ENCODE data around the gene MKI67. TPM values are rescaled to one million over a fixed set of nuclear protein-coding genes. Genes with fewer than 3 reads are reported as not detected.

Gene MKI67
- polyA plus RNA-seq, 1 donor: 26.5 TPM

DNA sequence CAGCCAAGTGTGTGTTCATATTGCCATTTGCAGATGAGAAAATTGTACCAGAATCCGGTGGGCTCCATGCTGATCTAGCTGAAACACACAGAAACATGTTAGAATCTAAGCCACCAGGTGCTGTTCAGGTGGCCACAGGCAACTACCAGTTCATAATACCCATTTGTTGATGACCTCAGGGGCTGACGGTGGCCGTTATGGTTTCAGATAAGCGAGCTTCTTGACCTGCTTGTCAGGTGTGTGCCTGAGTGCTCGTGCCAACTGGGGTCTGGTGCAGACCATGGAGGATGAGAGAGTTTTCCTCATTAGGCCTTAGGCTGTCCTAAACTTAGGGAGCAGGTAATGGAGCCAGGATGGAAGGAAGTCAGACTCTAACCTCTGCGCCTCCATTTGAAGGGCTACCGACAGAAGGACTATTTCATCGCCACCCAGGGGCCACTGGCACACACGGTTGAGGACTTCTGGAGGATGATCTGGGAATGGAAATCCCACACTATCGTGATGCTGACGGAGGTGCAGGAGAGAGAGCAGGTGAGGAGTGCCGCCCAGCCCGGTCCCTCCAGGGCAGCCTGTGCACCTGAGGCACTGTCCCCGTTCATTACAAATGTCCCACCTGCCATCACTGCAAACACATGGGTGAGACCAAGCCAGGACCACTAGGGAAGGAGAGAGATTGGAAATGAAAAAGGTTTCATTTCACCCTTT lies 53.1 kb downstream of the MKI67 start:
- no peaks in the 10 kb centered on the region for H3K9me3 ChIP-seq (ENCODE audit: control insufficient read depth, low read depth, low read length)

DNA sequence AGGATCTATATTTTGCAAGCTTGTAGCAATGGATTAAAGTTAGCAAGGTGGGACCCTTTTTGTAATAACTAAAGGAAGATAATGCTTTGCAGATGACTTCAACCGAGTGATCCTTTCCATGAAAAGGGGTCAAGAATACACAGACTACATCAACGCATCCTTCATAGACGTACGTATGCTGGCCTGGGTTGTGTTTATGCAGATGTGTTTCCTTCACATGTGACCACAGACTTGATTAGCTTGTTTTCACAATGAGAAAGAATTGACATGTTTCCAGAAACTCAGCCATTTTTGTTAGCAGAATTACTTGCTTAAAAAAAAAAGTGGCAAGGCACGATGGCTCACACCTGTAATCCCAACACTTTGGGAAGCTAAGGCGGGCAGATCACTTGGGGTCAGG lies 54.2 kb downstream of the MKI67 start:
- Histone ChIP-seq H3K36me3 (ENCODE audit: control insufficient read depth, insufficient read depth, low read length) (peaks cover 72% of the 10 kb centered on the region), H3K4me1 (ENCODE audit: control insufficient read depth, insufficient read depth, low read length) (no peaks in the 10 kb centered on the region), H3K4me3 (ENCODE audit: low read length) (no peak overlapping the region), H3K27ac (ENCODE audit: low read length) (no peak overlapping the region), H3K27me3 (ENCODE audit: control insufficient read depth, insufficient read depth, low read length) (no peaks in the 10 kb centered on the region), H3K9me3 (ENCODE audit: control insufficient read depth, low read depth, low read length) (no peaks in the 10 kb centered on the region)
- WGBS (ENCODE audit: insufficient coverage, low lambda C conversion rate): no CpG with 5 or more reads among the region's 6 CpGs
- no peak for DNase-seq

More for the DNA sequence above, 53.1 kb downstream of the MKI67 start:
- Histone ChIP-seq H3K27me3 (ENCODE audit: control insufficient read depth, insufficient read depth, low read length) (no peaks in the 10 kb centered on the region), H3K4me3 (ENCODE audit: low read length) (no peak overlapping the region), H3K4me1 (ENCODE audit: control insufficient read depth, insufficient read depth, low read length) (no peaks in the 10 kb centered on the region), H3K36me3 (ENCODE audit: control insufficient read depth, insufficient read depth, low read length) (peaks cover 69% of the 10 kb centered on the region), H3K27ac (ENCODE audit: low read length) (no peak overlapping the region)
- no CpG with 5 or more reads among the region's 14 CpGs for WGBS (ENCODE audit: insufficient coverage, low lambda C conversion rate)
- DNase-seq: no peak

DNA sequence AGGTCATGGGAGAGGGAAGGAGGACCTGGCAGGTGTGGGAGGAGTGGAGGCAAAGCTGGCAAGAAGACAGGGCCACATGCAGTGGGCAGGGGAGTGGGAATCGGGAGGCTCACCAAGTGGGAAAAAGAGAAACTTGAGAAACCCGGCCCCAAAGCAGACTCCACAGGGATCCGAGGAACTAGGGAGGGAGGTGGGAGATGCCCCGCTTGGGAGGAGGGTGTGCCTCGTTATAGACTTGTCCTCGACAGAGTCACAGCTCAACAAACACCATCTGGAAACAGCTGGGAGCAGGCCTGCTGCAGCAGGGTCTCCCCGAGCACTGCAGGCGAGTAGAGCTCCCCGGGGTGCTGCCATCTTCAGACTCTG lies 54.8 kb downstream of the MKI67 start:
- Histone ChIP-seq H3K4me1 (ENCODE audit: control insufficient read depth, insufficient read depth, low read length) (no peaks in the 10 kb centered on the region), H3K36me3 (ENCODE audit: control insufficient read depth, insufficient read depth, low read length) (peaks cover 69% of the 10 kb centered on the region), H3K27ac (ENCODE audit: low read length) (no peak overlapping the region), H3K27me3 (ENCODE audit: control insufficient read depth, insufficient read depth, low read length) (no peaks in the 10 kb centered on the region), H3K4me3 (ENCODE audit: low read length) (no peak overlapping the region), H3K9me3 (ENCODE audit: control insufficient read depth, low read depth, low read length) (no peaks in the 10 kb centered on the region)
- DNase-seq: no peak
- WGBS (ENCODE audit: insufficient coverage, low lambda C conversion rate): 83% methylated on average over 1 of the region's 9 CpGs

DNA sequence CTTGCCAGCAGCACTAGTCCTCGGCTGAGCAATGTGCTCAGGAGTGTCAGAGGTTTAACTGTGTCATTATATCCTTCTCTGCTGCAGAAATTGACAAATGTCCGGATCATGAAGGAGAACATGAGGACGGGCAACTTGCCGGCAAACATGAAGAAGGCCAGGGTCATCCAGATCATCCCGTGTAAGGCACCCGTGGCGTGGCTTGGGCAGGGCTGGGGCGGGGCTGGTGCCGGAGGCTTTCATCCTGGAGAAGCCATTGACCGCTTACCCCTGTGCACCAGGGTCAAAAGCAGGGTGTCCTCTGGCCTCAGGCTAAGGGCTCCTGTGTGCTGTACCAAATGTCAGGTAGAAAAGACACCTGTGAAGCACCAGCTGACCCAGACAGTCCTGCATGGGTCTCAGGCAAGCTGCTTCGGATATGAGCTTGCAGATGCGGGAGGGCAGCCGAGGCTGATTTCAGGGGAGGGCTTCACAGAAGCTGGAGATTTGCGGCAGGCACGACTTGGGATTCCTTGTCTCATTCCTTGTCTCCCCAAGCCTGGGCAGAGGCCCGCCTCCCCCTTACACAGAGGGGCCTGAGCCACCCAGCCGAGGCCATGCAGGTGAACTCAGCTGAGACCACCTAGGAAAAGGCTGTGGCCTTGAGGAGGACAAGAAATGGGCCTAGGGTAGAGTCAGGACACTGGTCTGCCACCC lies 55.4 kb downstream of the MKI67 start:
- Histone ChIP-seq H3K36me3 (ENCODE audit: control insufficient read depth, insufficient read depth, low read length) (peaks cover 71% of the 10 kb centered on the region), H3K27ac (ENCODE audit: low read length) (no peak overlapping the region), H3K4me1 (ENCODE audit: control insufficient read depth, insufficient read depth, low read length) (no peaks in the 10 kb centered on the region), H3K4me3 (ENCODE audit: low read length) (no peak overlapping the region), H3K9me3 (ENCODE audit: control insufficient read depth, low read depth, low read length) (no peaks in the 10 kb centered on the region), H3K27me3 (ENCODE audit: control insufficient read depth, insufficient read depth, low read length) (no peaks in the 10 kb centered on the region)
- DNase-seq: no peak
- 67% methylated on average over 1 of the region's 17 CpGs for WGBS (ENCODE audit: insufficient coverage, low lambda C conversion rate)

DNA sequence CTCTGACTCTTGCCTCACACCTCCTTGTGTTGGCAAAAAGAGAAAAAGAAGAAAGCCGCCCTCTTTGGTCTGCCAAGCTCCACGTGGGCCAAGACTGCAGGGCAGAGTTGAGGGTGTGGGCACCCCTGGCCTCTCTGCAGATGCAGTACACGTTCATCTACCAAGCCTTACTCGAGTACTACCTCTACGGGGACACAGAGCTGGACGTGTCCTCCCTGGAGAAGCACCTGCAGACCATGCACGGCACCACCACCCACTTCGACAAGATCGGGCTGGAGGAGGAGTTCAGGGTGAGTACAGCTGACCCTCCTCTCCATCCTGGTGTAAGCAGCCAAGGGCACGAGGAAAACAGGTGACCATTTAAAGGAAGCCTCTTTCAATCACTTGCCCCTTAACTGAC lies 56.1 kb downstream of the MKI67 start:
- H3K27ac ChIP-seq (ENCODE audit: low read length): no peak overlapping the region
- peaks cover 74% of the 10 kb centered on the region for H3K36me3 ChIP-seq (ENCODE audit: control insufficient read depth, insufficient read depth, low read length)
- H3K27me3 ChIP-seq (ENCODE audit: control insufficient read depth, insufficient read depth, low read length): no peaks in the 10 kb centered on the region
- no peak overlapping the region for H3K4me3 ChIP-seq (ENCODE audit: low read length)
- H3K4me1 ChIP-seq (ENCODE audit: control insufficient read depth, insufficient read depth, low read length): no peaks in the 10 kb centered on the region
- WGBS (ENCODE audit: insufficient coverage, low lambda C conversion rate): no CpG with 5 or more reads among the region's 10 CpGs
- no peaks in the 10 kb centered on the region for H3K9me3 ChIP-seq (ENCODE audit: control insufficient read depth, low read depth, low read length)
- no peak for DNase-seq

DNA sequence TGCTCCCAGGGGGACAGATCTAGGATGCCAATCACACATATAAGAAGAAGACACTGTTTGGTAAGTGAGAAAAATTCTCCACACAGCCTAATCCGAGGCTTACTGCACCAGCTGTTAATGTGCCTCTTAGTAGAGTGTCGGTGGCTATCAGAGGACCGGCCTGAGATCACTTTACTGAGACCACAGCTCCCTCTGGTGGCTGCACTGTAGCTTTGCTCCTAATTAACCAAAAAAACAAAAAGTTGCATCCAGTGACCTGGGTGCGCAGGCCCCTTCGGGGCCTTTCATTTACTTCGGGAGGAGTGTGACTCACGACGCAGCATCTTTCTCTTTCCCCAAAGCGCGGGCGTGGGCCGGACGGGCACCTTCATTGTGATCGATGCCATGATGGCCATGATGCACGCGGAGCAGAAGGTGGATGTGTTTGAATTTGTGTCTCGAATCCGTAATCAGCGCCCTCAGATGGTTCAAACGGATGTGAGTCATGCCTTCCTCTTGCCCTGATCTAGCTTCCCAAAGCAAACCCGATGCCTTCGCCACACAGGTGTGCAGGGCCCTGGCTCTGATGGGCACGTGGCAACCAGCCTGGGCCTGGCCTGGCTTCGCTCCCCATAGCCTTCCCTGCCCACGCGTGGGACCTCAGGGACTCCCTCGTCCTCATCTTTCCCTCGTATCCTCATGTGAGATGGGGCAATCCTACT lies 56.7 kb downstream of the MKI67 start:
- Histone ChIP-seq H3K4me1 (ENCODE audit: control insufficient read depth, insufficient read depth, low read length) (no peaks in the 10 kb centered on the region), H3K9me3 (ENCODE audit: control insufficient read depth, low read depth, low read length) (no peaks in the 10 kb centered on the region), H3K27me3 (ENCODE audit: control insufficient read depth, insufficient read depth, low read length) (no peaks in the 10 kb centered on the region), H3K4me3 (ENCODE audit: low read length) (no peak overlapping the region), H3K36me3 (ENCODE audit: control insufficient read depth, insufficient read depth, low read length) (peaks cover 76% of the 10 kb centered on the region), H3K27ac (ENCODE audit: low read length) (no peak overlapping the region)
- peak; percentile 60 to 65 for DNase-seq
- whole genome bisulfite sequencing (ENCODE audit: insufficient coverage, low lambda C conversion rate): no CpG with 5 or more reads among the region's 28 CpGs

DNA sequence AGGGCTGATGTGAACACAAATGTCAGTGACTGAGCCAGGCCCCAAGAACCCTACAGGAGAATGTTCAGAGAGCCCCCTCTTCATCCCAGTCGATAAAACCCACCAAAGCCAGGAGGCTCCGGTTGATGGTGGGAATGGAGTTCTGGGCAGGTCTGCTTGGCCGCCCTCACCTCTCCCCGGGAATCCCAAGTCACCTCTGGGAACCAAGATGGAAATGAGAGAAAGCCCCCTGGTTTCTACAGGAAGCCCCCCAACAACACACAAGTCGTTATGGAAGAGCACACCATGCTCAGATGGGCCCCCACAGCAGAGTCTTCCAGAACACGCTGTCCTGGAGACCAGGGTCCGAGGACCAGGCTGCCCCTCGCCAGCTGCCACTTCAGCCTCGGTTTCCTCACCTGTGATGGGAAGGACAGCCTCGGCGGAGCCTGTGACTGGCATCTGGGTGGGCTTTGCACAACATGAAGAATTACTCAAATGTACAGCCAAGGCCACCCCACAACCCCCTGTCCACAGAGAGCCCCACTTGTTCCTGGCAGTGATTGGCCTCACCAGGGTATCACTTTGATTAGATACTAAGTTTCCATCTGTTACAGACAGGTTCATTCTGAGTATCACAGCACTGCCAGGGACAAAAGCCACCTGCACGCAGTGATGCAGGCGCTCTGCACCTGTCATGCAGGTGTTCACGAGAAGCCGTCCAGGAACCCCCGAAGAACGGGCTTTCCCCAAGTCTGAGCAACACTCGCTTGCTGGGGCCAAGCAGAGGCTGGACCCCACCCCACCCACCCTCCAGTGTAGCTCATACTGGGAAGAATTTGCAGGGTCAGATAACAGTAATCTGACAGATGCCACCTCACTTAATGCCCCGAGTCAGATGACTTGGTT lies 57.6 kb downstream of the MKI67 start:
- Histone ChIP-seq H3K9me3 (ENCODE audit: control insufficient read depth, low read depth, low read length) (no peaks in the 10 kb centered on the region), H3K36me3 (ENCODE audit: control insufficient read depth, insufficient read depth, low read length) (peaks cover 77% of the 10 kb centered on the region), H3K4me1 (ENCODE audit: control insufficient read depth, insufficient read depth, low read length) (no peaks in the 10 kb centered on the region), H3K27ac (ENCODE audit: low read length) (no peak overlapping the region), H3K27me3 (ENCODE audit: control insufficient read depth, insufficient read depth, low read length) (no peaks in the 10 kb centered on the region), H3K4me3 (ENCODE audit: low read length) (no peak overlapping the region)
- DNase-seq: no peak
- no CpG with 5 or more reads among the region's 19 CpGs for WGBS (ENCODE audit: insufficient coverage, low lambda C conversion rate)

DNA sequence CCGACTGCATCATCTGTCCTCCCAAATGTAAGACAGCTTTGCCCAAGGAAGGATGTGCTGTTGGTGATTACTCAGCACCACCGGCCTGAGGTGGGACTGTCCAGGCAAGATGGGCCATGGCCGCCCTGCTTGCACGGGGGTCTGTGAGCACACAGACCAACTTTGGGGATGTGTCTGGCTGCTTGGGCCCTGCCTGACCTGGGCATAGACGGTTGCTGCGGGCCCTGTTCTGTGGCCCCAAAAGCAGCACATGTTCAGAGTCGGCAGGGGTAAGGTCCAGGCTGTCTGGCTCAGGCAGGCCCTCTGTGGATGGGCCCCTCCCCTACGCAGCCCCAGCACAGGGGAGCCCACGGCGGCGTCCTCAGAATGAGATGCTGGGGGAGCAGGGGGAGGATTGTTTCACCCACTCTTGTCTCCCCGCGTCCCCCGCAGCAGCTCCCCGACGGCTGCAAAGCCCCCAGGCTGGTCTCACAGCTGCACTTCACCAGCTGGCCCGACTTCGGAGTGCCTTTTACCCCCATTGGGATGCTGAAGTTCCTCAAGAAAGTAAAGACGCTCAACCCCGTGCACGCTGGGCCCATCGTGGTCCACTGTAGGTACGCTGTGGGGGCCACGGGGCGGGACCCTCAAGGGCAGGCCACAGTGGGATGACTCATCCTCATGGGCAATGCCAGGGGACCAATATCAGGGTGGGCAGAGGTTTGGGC lies 58.4 kb downstream of the MKI67 start:
- Histone ChIP-seq H3K4me1 (ENCODE audit: control insufficient read depth, insufficient read depth, low read length) (no peaks in the 10 kb centered on the region), H3K9me3 (ENCODE audit: control insufficient read depth, low read depth, low read length) (no peaks in the 10 kb centered on the region), H3K27ac (ENCODE audit: low read length) (no peak overlapping the region), H3K4me3 (ENCODE audit: low read length) (no peak overlapping the region), H3K27me3 (ENCODE audit: control insufficient read depth, insufficient read depth, low read length) (no peaks in the 10 kb centered on the region), H3K36me3 (ENCODE audit: control insufficient read depth, insufficient read depth, low read length) (peaks cover 72% of the 10 kb centered on the region)
- DNase-seq: no peak
- no CpG with 5 or more reads among the region's 25 CpGs for WGBS (ENCODE audit: insufficient coverage, low lambda C conversion rate)

DNA sequence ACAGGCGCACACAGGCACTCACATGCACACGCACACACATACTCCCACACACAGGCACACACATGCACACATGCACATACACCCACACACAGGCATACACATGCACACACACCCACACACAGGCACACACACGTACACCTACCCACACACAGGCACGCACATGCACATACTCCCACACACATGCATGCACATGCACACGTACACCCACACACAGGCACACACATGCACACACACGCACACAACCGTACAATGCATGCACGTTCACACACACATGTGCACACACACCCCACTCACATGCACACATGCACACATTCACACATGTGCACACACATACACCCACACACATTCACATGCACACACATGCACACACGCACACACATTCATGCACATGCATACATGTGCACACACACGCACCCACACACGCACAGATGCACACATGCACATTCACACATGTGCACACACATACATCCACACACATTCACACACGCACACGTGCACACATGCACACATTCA lies 59.3 kb downstream of the MKI67 start:
- DNase-seq: no peak
- H3K4me3 ChIP-seq (ENCODE audit: low read length): no peak overlapping the region
- WGBS (ENCODE audit: insufficient coverage, low lambda C conversion rate): no CpG with 5 or more reads among the region's 13 CpGs
- no peaks in the 10 kb centered on the region for H3K4me1 ChIP-seq (ENCODE audit: control insufficient read depth, insufficient read depth, low read length)
- no peak overlapping the region for H3K27ac ChIP-seq (ENCODE audit: low read length)
- H3K27me3 ChIP-seq (ENCODE audit: control insufficient read depth, insufficient read depth, low read length): no peaks in the 10 kb centered on the region
- H3K9me3 ChIP-seq (ENCODE audit: control insufficient read depth, low read depth, low read length): no peaks in the 10 kb centered on the region
- H3K36me3 ChIP-seq (ENCODE audit: control insufficient read depth, insufficient read depth, low read length): peaks cover 75% of the 10 kb centered on the region
